ENCODE data around the gene TMEM80.

GRCh38 chr11:701741-702461 lies 6.3 kb downstream of the TMEM80 start:
- TF ChIP-seq, protein P1, sequence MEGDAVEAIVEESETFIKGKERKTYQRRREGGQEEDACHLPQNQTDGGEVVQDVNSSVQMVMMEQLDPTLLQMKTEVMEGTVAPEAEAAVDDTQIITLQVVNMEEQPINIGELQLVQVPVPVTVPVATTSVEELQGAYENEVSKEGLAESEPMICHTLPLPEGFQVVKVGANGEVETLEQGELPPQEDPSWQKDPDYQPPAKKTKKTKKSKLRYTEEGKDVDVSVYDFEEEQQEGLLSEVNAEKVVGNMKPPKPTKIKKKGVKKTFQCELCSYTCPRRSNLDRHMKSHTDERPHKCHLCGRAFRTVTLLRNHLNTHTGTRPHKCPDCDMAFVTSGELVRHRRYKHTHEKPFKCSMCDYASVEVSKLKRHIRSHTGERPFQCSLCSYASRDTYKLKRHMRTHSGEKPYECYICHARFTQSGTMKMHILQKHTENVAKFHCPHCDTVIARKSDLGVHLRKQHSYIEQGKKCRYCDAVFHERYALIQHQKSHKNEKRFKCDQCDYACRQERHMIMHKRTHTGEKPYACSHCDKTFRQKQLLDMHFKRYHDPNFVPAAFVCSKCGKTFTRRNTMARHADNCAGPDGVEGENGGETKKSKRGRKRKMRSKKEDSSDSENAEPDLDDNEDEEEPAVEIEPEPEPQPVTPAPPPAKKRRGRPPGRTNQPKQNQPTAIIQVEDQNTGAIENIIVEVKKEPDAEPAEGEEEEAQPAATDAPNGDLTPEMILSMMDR (conservative IDR thresholded peaks at IDR 0.05; ENCODE audit: low read depth, low read length) = no peak
- TF ChIP-seq FOS (IDR thresholded peaks at IDR 0.05; ENCODE audit: low read depth, low read length) (no peak), BHLHE40 (IDR thresholded peaks at IDR 0.05; ENCODE audit: low read depth, low read length) (no peak), SMC3 (IDR thresholded peaks at IDR 0.05; ENCODE audit: low read depth, low read length) (no peak), POLR2A (IDR thresholded peaks at IDR 0.05; ENCODE audit: low read depth, low read length) (no peak), CHD1 (IDR thresholded peaks at IDR 0.05; ENCODE audit: low read depth, low read length) (no peak), CEBPB (IDR thresholded peaks at IDR 0.05; ENCODE audit: low read depth, low read length) (no peak), RAD21 (IDR thresholded peaks at IDR 0.05; ENCODE audit: low read length) (no peak)
- TF ChIP-seq, protein P2, sequence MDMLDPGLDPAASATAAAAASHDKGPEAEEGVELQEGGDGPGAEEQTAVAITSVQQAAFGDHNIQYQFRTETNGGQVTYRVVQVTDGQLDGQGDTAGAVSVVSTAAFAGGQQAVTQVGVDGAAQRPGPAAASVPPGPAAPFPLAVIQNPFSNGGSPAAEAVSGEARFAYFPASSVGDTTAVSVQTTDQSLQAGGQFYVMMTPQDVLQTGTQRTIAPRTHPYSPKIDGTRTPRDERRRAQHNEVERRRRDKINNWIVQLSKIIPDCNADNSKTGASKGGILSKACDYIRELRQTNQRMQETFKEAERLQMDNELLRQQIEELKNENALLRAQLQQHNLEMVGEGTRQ (IDR thresholded peaks at IDR 0.05; ENCODE audit: low read depth, low read length) = no peak
